Testis (tissue), 3 donors: ENCODE measurements around the gene COMTD1. TPM values are rescaled to one million over a fixed set of nuclear protein-coding genes. Genes with fewer than 3 reads are reported as not detected.
A peak's percentile ranks its signal among the peaks of the same experiment; 100 is the strongest.
"Not testable (repeated sequence)": the region's sequence is repeated elsewhere in the genome, so short reads cannot be mapped to it uniquely, and the experiment has no call there.

Source experiments
- DNase-seq: peaks from one replicate; pipeline ENCODE4 v3.0.0-alpha.2; 2019
- H3K27ac ChIP-seq, 2 donors: fragments of 200-600 bp; sonication (generic); one replicate each; pipeline ENCODE4 v1.5.1; 2019
- H3K27me3 ChIP-seq: fragments of 200-600 bp; sonication (generic); one replicate; pipeline ENCODE4 v1.5.1; 2019
- H3K36me3 ChIP-seq: fragments of 200-600 bp; sonication (generic); one replicate; pipeline ENCODE4 v1.5.1; 2017; ENCODE audit warnings: low read depth; ENCODE audit errors: missing control alignments
- H3K4me1 ChIP-seq: fragments of 200-600 bp; sonication (generic); one replicate; pipeline ENCODE4 v1.5.1; 2019
- H3K4me3 ChIP-seq, 2 donors: fragments of 200-600 bp; sonication (generic); one replicate each; pipeline ENCODE4 v1.5.1; 2017 to 2019
- H3K9me3 ChIP-seq: fragments of 200-600 bp; sonication (generic); one replicate; pipeline ENCODE4 v1.5.1; 2017
- CTCF ChIP-seq, 3 experiments: fragments of 450-650 bp in 2 of 3; fragments of 200-600 bp in 1 of 3; sonication (generic) in 1 of 3; IDR thresholded peaks; one replicate each; pipeline ENCODE4 v1.5.1; 2016 to 2019; ENCODE audit warnings: antibody characterized with exemption in 3 of 3, mild to moderate bottlenecking in 2 of 3, moderate library complexity in 1 of 3
- POLR2A ChIP-seq: fragments of 450-650 bp; IDR thresholded peaks from one replicate; pipeline ENCODE4 v1.6.1; 2017; ENCODE audit warnings: antibody characterized with exemption, mild to moderate bottlenecking, moderate library complexity
- WGBS, 2 donors: methylation state at CpG; one replicate each; pipeline ENCODE4 v1.1.5; 2018; 5-methylcytosine and 5-hydroxymethylcytosine counted together
- intact Hi-C: fragments of 100-400 bp; cut with DNase I; formaldehyde crosslinking; loops from one replicate; pipeline ENCODE4 v1.15.1; 2023; ENCODE audit warnings: low total_unique reads
- polyA plus RNA-seq: library from polyadenylated mRNA; stranded (reverse); fragments of 350-450 nt; fragmentation: Illumina TruSeq; extraction: RNeasy Lipid Tissue Mini Kit (QIAGEN cat#74804); gene quantifications from one replicate; pipeline ENCODE4 v1.2.3, GENCODE V29; 2014; ENCODE audit warnings: low read depth, low replicate concordance; ENCODE audit not compliant: insufficient read depth
- total RNA-seq, 2 donors: library from RNA; depleted of rRNA; stranded (reverse); fragments of >200 nt; gene quantifications; one replicate each; pipeline ENCODE4 v1.2.3, GENCODE V29; 2016

Gene COMTD1
- total and polyA plus RNA-seq, 3 donors from 2014 or later = 8.1 to 22.8 (median 18.8) TPM

- WGBS, 2 donors = 69 to 96% methylated on average over 1 of the region's 1 CpG
- no peak for TF ChIP-seq CTCF (IDR thresholded peaks at IDR 0.05)
- no peak for TF ChIP-seq POLR2A
- H3K36me3 ChIP-seq = no peaks in the 10 kb centered on the region
- intact Hi-C loops = no loop called here
- no peaks in the 10 kb centered on the region for H3K27me3 ChIP-seq
- peak overlapping the region in 1 of 2 donors; percentile 11 for H3K27ac ChIP-seq
- no peak overlapping the region for H3K4me3 ChIP-seq
- no peaks in the 10 kb centered on the region for H3K9me3 ChIP-seq
- no peak for DNase-seq
- H3K4me1 ChIP-seq = peaks cover 21% of the 10 kb centered on the region
Measured at GRCh38 chr10:75207857-75208144, 28.0 kb downstream of the COMTD1 start.

GRCh38 chr10:75207079-75207856, 28.5 kb downstream of the COMTD1 start:
- Histone ChIP-seq H3K27ac (no peak overlapping the region), H3K4me1 (peaks cover 20% of the 10 kb centered on the region), H3K36me3 (no peaks in the 10 kb centered on the region), H3K9me3 (no peaks in the 10 kb centered on the region), H3K4me3 (no peak overlapping the region), H3K27me3 (no peaks in the 10 kb centered on the region)
- TF ChIP-seq CTCF (IDR thresholded peaks at IDR 0.05) (no peak), POLR2A (no peak)
- DNase-seq = no peak
- intact Hi-C loops = no loop called here
- 66 to 76% methylated on average over 13 of the region's 13 CpGs for WGBS, 2 donors

- peaks cover 14% of the 10 kb centered on the region for H3K4me1 ChIP-seq
- H3K27me3 ChIP-seq, DNase-seq, H3K4me3 ChIP-seq, H3K36me3 ChIP-seq, H3K27ac ChIP-seq, H3K9me3 ChIP-seq, intact Hi-C loops: not testable (repeated sequence)
- 88 to 89% methylated on average over 14 of the region's 14 CpGs for WGBS, 2 donors
Measured at GRCh38 chr10:75206638-75207037, 29.1 kb downstream of the COMTD1 start.

GRCh38 chr10:75205908-75206307, 29.8 kb downstream of the COMTD1 start:
- H3K4me3 ChIP-seq = no peak overlapping the region
- H3K36me3 ChIP-seq = no peaks in the 10 kb centered on the region
- H3K27ac ChIP-seq = no peak overlapping the region
- H3K4me1 ChIP-seq = peaks cover 10% of the 10 kb centered on the region
- TF ChIP-seq POLR2A (no peak), CTCF (IDR thresholded peaks at IDR 0.05) (no peak)
- intact Hi-C loops = no loop called here
- H3K9me3 ChIP-seq = no peaks in the 10 kb centered on the region
- no peak for DNase-seq
- no peaks in the 10 kb centered on the region for H3K27me3 ChIP-seq
- WGBS, 2 donors = 73 to 93% methylated on average over 2 of the region's 2 CpGs

- WGBS, 2 donors = 83 to 95% methylated on average over 5 of the region's 5 CpGs
- no peak for TF ChIP-seq POLR2A
- TF ChIP-seq CTCF (IDR thresholded peaks at IDR 0.05) = no peak
- intact Hi-C loops = no loop called here
Measured at GRCh38 chr10:75203724-75204123, 32.0 kb downstream of the COMTD1 start.

GRCh38 chr10:75203046-75203620, 32.6 kb downstream of the COMTD1 start:
- H3K27ac ChIP-seq, intact Hi-C loops, H3K4me1 ChIP-seq, H3K27me3 ChIP-seq, DNase-seq, H3K9me3 ChIP-seq, H3K4me3 ChIP-seq, H3K36me3 ChIP-seq: not testable (repeated sequence)
- 87 to 89% methylated on average over 11 of the region's 11 CpGs for WGBS, 2 donors

More at GRCh38 chr10:75203724-75204123, 32.0 kb downstream of the COMTD1 start:
- no peak for DNase-seq
- Histone ChIP-seq H3K36me3 (no peaks in the 10 kb centered on the region), H3K4me1 (peaks cover 6% of the 10 kb centered on the region), H3K27me3 (no peaks in the 10 kb centered on the region), H3K4me3 (no peak overlapping the region), H3K27ac (no peak overlapping the region), H3K9me3 (no peaks in the 10 kb centered on the region)
